IPS-18c (cell line): ENCODE measurements around the gene GPC3.
"Not testable (repeated sequence)": the region's sequence is repeated elsewhere in the genome, so short reads cannot be mapped to it uniquely, and the experiment has no call there.

Source experiments
- H3K4me3 ChIP-seq: 2 replicates; pipeline ENCODE4 v1.7.0; 2013; ENCODE audit warnings: low read depth, mild to moderate bottlenecking, low read length, moderate library complexity; ENCODE audit not compliant: insufficient read depth
- H3K9me3 ChIP-seq: one replicate; pipeline ENCODE4 v1.6.1; 2013; ENCODE audit warnings: mild to moderate bottlenecking, low read length, moderate library complexity; ENCODE audit not compliant: control insufficient read depth, insufficient read depth

Gene GPC3

DNA sequence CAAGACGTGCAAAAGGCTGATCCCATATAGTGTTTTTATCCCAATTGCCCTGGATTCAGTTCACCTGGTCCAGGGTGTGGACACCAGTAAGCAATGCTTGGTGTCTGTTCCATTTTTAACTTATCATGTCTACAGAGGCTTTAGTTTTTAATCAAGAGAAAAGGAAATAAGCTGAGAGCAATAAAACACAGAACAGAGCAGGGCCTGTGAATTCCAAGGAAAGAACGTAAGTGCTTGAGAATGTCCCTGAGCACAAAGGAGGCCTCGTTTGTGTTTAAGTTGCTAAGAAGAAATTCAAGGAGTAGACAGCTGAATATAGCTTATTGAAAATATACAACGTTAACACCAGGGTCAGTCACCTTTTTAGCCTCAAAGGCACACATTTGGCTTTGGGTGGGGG lies 191.3 kb downstream of the GPC3 start:
- no peak overlapping the region for H3K4me3 ChIP-seq
- peaks cover 6% of the 10 kb centered on the region for H3K9me3 ChIP-seq

GRCh38 chrX:133793626-133794025 lies 191.8 kb downstream of the GPC3 start:
- Histone ChIP-seq H3K9me3 (peaks cover 6% of the 10 kb centered on the region), H3K4me3 (no peak overlapping the region)

GRCh38 chrX:133792198-133792953 lies 193.0 kb downstream of the GPC3 start:
- no peak overlapping the region for H3K4me3 ChIP-seq

GRCh38 chrX:133789829-133790228 lies 195.6 kb downstream of the GPC3 start:
- peaks cover 6% of the 10 kb centered on the region for H3K9me3 ChIP-seq
- no peak overlapping the region for H3K4me3 ChIP-seq

More at GRCh38 chrX:133792198-133792953, 193.0 kb downstream of the GPC3 start:
- peaks cover 6% of the 10 kb centered on the region for H3K9me3 ChIP-seq

GRCh38 chrX:133786382-133786781 lies 199.0 kb downstream of the GPC3 start:
- Histone ChIP-seq H3K4me3 (no peak overlapping the region), H3K9me3 (peaks cover 5% of the 10 kb centered on the region)

DNA sequence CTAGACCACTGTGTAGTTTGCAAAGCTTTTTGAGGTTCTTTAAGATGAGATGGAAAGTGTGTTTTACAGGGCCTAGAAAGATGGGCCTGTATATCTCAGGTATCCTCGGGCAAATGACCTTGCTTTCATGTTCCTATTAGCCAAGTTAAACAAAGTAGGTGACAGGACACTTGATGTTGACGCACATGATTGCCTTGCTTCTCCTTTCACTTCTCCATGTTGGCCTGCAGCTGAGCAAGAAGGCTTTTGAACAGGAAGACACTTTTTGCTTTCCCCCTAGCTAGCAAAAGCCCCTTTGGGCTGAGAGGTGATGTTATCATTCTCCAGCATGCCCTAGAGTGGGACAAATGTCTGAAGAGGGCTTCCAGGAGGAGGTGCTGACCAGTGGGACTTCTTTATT lies 202.1 kb downstream of the GPC3 start:
- Histone ChIP-seq H3K9me3 (peaks cover 5% of the 10 kb centered on the region), H3K4me3 (no peak overlapping the region)

DNA sequence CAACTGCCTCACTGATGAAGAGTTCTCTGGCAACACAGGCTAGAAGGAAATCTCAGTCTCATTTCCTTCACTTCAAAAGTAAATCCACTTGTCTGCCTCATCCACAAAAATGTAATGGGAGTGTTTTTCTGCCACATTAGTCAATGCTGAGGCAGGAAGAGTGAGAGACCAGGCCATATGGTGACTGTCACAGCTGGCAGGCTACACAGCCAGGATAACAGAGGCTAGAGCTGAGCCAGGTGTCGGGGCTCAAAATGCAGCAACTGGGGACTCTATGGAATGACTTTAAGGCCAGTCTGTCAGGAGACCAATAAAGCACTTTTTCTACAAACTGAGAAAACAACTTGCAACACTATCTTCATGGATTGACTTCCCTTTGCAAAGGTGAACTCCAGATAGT lies 204.2 kb downstream of the GPC3 start:
- H3K4me3 ChIP-seq: no peak overlapping the region
- peaks cover 7% of the 10 kb centered on the region for H3K9me3 ChIP-seq

- peaks cover 6% of the 10 kb centered on the region for H3K9me3 ChIP-seq
- H3K4me3 ChIP-seq: no peak overlapping the region
Measured at GRCh38 chrX:133776072-133776471, 209.3 kb downstream of the GPC3 start.

DNA sequence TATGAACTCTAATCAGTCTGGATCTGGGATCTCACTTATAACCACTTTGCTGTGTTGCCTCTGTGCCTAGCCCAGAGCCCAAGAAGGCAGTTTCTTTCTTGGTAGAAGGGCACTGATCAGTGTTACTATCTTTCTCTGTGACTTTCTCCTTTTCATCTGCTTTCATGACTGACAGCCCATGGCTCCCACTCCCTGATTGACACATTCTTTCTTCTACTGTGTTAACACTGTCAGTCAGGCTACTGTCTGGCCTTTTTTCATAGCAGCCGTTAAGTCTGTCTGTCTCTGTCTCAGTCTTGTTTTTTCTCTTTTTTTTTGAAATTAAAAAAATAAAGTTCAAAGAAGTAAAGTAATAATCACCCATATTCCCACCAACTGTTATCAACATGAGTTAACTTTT lies 210.6 kb downstream of the GPC3 start:
- Histone ChIP-seq H3K9me3 (peaks cover 6% of the 10 kb centered on the region), H3K4me3 (no peak overlapping the region)

DNA sequence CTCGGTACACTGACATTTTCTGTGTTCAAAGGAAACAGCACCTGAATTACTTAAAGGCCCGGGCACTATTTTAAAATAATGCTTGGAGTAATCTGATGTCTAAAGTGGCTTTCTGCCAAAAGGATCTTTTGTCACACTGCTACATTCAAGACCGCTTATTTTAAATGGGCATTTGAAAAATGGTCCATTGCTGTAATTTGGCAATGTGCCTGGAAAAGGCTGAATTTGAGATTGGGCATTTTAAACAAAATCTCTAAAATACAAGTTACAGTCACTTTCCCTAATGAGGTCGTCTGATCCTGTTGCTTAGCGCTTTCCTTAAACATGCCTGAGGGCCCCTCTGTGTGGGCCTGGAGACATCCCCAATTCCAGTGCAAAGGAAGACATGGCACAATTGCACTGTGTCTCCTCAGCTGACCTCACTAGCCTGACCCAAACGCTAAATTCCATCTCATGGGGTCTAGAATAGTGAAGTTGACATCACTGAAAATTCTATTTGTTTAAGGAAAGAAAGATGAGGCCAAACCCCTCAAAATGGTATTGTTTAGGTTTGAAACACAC lies 214.2 kb downstream of the GPC3 start:
- Histone ChIP-seq H3K9me3 (peaks cover 4% of the 10 kb centered on the region), H3K4me3 (no peak overlapping the region)

- not testable (repeated sequence) for H3K4me3 ChIP-seq, H3K9me3 ChIP-seq
Measured at GRCh38 chrX:133762976-133763548, 222.3 kb downstream of the GPC3 start.

DNA sequence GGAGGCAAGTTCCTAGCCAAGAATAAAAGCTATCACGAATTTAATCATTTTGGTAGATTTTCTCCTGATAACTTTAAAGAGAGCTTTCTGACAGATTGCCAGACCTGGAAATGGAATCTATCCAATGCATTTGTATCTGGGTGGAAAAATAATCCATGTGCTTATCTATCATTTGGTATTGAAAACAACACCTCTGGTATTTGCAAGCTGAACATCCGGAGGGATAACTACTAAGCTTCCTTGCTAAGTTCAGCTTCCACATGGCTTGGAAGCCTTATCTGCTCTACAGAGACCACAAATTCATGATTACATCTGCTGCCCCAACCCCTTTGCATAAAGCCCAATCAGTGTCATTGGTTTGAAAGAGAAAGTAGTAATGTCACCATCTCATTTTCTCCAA lies 230.7 kb downstream of the GPC3 start:
- Histone ChIP-seq H3K4me3 (no peak overlapping the region), H3K9me3 (no peaks in the 10 kb centered on the region)

DNA sequence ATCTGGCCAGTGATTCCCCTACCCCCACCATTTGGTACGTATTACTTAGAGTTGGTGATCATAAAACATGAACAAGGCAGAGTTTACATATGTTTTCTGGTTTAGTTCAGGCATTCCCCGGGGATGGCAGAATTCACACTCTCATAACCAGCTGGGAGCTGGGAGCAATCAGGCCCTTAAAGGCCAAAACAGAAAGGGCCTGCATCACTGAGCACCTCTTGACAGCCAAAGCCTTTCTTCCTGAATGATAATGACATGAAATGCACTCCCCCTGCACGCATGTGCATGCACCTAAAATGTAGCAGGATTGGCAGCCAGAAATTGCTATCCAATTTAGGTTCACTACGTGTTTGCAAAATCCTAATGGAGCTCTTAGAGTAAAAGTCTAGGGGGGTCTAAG lies 235.4 kb downstream of the GPC3 start:
- no peak overlapping the region for H3K4me3 ChIP-seq
- no peaks in the 10 kb centered on the region for H3K9me3 ChIP-seq

DNA sequence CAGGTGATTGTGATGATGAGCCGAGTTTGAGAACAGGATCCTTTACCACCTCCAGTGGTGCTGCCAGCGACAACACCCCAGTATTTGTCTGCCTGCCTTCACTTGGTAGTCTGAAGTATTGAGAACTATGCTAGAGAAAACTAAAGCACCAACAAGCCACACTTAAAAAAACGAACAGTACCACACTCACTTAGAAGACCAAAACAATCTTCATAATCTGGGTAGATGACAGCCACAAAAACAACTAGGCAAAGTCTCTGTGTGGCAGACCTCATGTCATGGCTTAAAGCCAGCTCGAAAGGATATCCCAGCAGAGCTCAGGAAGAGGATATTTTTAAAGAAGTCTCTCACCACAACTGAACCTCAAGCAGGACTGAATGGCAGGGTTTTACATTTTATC lies 236.0 kb downstream of the GPC3 start:
- Histone ChIP-seq H3K9me3 (no peaks in the 10 kb centered on the region), H3K4me3 (no peak overlapping the region)

DNA sequence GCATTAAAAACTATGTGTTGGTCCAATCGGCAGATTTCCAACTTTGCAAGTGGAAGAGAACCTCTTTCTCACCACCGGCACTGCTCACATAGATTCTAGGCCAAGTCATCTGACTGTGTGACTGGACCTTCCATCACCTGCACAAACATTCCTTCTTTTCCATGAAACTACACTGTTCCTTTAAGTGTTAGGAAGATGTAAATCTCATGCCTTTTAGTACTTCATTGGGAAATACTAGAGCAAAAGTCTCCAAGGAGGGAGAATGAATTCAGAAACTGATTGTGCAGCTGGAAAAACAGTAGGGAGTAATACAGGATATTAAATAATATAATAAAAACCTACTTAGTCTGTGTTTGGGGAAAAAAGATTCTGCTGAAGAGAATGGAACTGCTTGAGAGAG lies 238.2 kb downstream of the GPC3 start:
- H3K9me3 ChIP-seq: no peaks in the 10 kb centered on the region
- no peak overlapping the region for H3K4me3 ChIP-seq

DNA sequence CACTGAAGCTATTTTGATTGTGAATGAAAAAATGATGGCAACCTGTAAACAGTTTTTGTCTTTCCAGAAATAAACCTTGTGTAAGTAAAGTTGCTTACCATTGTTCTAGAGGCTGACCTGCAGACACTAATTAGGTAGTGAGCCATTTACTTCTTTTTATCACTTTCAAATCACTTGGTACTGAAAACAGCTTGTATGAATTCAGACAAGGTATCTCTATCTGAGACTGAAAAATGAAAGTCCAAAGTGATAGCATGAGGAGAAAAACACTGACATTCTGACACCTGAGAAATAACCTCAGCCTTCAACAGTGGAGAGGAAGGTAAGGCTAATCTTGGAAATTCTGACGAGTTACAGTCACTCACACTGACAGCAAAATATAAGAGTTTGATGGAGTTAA lies 238.8 kb downstream of the GPC3 start:
- no peaks in the 10 kb centered on the region for H3K9me3 ChIP-seq
- H3K4me3 ChIP-seq: no peak overlapping the region

DNA sequence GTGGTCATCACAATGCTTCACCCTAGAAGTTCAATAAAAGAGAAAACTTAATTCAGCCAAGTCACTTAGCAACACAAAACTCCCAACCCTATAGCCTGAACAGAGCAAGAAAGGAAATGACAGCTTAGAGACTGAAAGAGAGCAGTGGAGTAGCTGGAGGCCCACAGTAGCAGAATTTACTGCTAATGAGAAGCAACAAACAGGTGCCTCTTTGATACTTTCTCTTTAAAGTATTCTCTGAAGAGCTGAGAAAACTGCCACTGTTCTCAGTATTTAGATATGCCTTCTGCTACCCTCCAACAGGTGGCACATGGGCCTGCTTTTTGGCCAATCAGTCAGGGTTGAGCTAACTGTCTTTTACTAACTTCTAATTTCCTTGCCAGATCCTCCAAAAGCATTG lies 240.0 kb downstream of the GPC3 start:
- Histone ChIP-seq H3K4me3 (no peak overlapping the region), H3K9me3 (no peaks in the 10 kb centered on the region)

GRCh38 chrX:133742602-133743305 lies 242.6 kb downstream of the GPC3 start:
- Histone ChIP-seq H3K4me3 (no peak overlapping the region), H3K9me3 (no peaks in the 10 kb centered on the region)
